Hepatocyte (in vitro differentiated cells): ENCODE data around the gene NOL11.

Experiments used
- CTCF ChIP-seq: fragments of 200-600 bp; sonication (generic); IDR thresholded peaks from 2 replicates; pipeline ENCODE4 v1.5.1; 2016; ENCODE audit warnings: antibody characterized with exemption, mild to moderate bottlenecking; ENCODE audit not compliant: poor library complexity
- EZH2 ChIP-seq: fragments of 200-600 bp; sonication (generic); IDR thresholded peaks from 2 replicates; pipeline ENCODE4 v1.6.1; 2016; ENCODE audit warnings: antibody characterized with exemption, mild to moderate bottlenecking, borderline replicate concordance
- EZH2phosphoT487 ChIP-seq: fragments of 200-600 bp; sonication (generic); IDR thresholded peaks from one replicate; pipeline ENCODE4 v1.6.1; 2018; ENCODE audit warnings: antibody characterized with exemption, mild to moderate bottlenecking, low read depth, moderate library complexity; ENCODE audit not compliant: unreplicated experiment, severe bottlenecking

DNA sequence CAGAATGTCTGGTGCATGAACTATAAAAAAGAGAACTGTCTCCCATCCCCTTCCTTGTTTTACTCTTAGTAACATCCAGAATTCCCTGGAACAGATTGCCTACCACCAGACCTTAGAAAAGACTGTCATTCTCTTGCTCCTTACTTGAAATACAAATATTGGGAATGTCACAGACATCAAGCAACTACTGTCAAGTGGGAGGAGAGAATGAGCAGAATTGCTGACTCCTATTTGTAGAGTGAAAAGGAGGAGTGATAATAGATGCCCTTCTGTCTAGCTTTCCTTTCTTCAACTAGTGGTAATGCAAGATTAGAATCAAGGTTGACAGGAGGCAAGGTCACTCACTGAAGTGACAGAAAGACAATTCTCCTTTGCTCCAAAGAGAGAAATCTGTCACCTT, 23.9 kb upstream of the NOL11 start:
- TF ChIP-seq CTCF (no peak), EZH2 (no peak), EZH2phosphoT487 (no peak)
